Measurements from ENCODE around the gene KCNG4.

GRCh38 chr16:84180519-84181140 is 59.2 kb downstream of the KCNG4 start:
- no peak for TF ChIP-seq CTCF (conservative IDR thresholded peaks at IDR 0.05; ENCODE audit: low read depth, low read length)
- TF ChIP-seq EZH2 (IDR thresholded peaks at IDR 0.05; ENCODE audit: borderline replicate concordance, low read depth, low read length, poor library complexity, severe bottlenecking), result no peak
